Umbilical cord (tissue), 2 donors: ENCODE measurements around the gene CCDC184. TPM values are rescaled to one million over a fixed set of nuclear protein-coding genes. Genes with fewer than 3 reads are reported as not detected.

Experiments
- DNase-seq: peaks from one replicate; pipeline ENCODE4 v3.0.0-alpha.2; 2015; ENCODE audit warnings: low spot score
- total RNA-seq: library from RNA; depleted of rRNA; stranded (reverse); fragments of >200 nt; gene quantifications from one replicate; pipeline ENCODE4 v1.2.3, GENCODE V29; 2014; ENCODE audit warnings: low replicate concordance; ENCODE audit not compliant: insufficient read depth

The CCDC184 gene
- total RNA-seq, 1 donor from 2014 or later: 0.72 TPM

- no peak for DNase-seq
Measured at GRCh38 chr12:48179466-48179865, 4.0 kb upstream of the CCDC184 start.

GRCh38 chr12:48180424-48180823 is 3.0 kb upstream of the CCDC184 start:
- DNase-seq: no peak

DNA sequence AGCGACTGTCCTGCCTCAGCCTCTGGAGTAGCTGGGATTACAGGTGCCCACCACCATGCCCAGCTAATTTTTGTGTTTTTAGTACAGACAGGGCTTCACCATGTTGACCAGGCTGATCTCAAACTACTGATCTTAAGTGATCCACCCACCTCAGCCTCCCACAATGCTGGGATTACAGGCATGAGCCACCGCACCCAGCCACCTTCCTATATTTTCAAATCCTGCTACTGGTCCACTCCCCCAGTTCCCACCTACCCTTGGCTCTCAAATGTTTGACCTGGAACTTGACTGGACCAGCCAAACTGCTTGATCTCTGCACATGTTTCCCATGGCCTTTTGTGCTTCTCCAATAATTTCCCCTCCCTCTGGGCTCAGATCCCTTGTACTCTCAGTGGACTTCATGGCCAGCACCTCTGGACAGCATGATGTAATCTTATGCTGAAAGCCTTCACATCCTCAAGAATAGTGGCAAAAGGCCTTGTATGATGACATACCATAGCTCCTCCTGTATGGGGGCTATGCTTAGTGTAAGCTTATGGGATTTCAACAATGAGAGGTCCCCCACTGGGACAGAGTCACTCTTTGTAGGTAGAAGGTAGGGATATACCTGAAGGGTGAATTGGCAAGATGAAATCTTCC is 2.5 kb upstream of the CCDC184 start:
- no peak for DNase-seq

DNA sequence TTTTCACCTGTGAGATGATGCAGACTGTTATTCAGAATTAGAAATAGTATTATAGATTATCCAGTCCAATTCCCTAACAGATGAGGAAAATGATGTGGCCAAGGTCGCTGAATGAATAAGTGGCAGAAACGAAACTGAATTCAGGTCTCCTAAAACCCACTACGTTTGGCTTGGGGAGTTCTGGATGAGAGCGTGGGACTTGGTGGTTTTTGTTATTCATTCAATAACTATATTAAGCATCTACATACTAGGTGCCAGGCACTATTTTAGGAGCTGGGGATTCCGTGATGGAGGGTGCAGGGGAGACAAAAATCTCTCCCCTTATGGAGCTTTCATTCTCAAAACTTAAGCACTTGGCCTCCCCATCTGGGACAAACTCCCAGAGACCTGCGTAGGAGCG is 813 bp upstream of the CCDC184 start:
- no peak for DNase-seq

GRCh38 chr12:48183876-48184548 is 568 bp downstream of the CCDC184 start:
- no peak for DNase-seq

DNA sequence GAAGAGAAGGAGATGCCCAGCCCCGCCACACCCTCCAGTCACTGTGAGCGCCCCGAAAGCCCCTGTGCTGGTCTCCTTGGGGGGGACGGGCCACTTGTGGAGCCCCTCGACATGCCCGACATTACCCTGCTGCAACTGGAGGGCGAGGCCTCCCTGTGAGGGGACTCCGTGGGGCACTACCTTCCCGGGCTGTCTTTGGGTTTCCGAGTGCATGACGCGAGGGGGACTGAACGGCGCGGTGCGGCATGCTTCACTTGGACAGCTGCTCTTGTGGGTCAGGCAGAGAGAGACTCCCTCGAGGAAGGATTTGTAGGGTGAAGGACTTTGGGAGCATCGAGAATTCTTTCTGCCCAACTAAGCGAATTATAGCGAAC is 1.1 kb downstream of the CCDC184 start:
- DNase-seq: peak; percentile 41

DNA sequence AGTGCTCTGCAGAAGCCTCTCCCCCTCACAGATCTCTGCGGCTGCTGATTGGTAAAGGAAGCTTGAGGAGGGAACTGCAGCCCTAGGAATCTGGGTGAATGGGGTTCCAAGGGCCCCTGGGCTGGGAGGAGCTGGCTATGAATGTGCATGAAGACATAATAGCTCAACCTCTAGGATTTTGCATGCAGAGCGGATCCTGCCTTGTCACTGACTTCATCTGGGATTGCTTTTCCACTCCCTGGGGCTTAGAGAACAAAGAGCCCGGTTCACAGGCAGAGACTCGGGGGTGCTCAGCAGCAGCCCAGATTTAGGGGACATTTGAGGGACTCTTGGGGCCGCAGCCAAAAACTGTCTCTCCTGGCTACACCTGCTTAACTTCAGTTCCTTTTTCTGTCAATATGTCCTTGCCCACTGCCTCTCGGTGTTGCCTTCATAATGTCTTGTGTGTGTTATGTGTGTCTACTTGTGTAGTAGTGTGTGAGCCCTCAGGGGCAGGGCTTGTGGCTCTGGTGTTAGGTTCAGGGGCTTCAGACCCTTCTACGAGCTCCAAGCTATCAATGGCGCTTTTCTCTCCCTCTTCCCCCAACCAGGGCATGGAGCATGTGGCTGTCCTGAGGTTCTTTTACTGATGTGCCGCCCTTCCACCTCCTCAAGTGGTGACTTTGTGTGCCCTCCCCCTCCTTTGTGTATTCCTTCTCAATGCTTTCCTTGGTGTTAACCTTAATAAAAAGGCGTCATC is 1.9 kb downstream of the CCDC184 start:
- DNase-seq: peak; percentile 95

- no peak for DNase-seq
Measured at GRCh38 chr12:48187916-48188695, 4.7 kb downstream of the CCDC184 start.

- DNase-seq: peak; percentile 88
Measured at GRCh38 chr12:48189331-48190125, 6.1 kb downstream of the CCDC184 start.

- no peak for DNase-seq
Measured at GRCh38 chr12:48191096-48191495, 7.7 kb downstream of the CCDC184 start.

DNA sequence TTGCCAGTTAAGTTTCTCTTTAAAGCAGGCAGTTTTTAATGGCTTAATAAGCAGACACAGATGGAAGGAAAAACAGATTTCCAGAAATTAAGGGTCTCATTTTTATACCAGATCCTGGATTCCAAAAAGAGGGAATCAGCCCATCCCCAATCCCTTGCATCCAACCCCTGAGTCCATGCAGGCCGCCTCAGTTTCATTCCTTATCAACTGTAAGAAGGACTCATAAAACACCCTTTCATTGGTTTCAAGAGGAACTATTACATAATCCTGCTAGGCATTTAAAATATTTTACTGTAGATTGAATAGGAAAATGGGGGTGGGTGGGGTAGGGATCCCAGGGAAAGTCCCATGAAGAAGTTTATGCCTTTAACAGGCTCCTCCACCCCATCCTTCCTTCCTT is 9.4 kb downstream of the CCDC184 start:
- peak; percentile 46 for DNase-seq

GRCh38 chr12:48193623-48194022 is 10.2 kb downstream of the CCDC184 start:
- DNase-seq: no peak

DNA sequence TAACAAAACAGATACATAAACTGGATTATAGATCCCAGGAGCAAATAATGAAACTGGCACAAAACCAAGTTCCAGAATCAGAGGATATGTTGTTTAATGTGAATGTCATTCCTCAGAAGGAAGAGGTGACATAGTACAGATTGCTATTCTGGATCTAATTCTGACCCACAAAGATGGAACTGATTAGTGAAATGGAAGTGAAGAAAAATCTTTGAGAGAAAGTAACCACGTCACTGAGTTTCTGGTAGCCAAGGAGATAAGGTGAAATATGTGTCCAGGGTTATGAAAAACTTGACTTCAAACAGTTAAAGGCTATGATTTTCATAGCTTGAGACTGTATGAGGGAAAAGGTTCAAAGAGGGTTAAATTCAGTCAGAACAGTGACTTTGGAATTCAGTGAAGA is 11.4 kb downstream of the CCDC184 start:
- DNase-seq: peak; percentile 68

DNA sequence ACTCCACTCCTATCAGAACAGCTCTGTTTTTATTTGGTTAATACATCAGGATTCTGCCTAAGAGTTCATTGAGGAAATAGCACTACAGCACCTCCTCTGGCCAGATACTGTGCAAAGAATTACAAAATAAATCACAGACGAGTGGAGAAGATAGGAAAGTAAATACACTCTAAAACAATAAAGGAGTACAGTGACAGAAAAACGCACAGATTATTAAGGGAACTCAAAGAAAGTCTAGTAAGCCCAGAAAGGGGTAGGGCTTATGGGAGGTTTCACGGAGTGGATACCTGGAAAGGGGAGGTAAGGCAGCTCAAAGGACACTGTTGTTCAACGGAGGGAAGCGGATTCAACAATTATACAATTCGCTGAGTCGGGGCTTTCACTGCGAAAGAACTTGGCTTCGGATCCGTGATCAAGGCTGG is 14.1 kb downstream of the CCDC184 start:
- peak; percentile 79 for DNase-seq

DNA sequence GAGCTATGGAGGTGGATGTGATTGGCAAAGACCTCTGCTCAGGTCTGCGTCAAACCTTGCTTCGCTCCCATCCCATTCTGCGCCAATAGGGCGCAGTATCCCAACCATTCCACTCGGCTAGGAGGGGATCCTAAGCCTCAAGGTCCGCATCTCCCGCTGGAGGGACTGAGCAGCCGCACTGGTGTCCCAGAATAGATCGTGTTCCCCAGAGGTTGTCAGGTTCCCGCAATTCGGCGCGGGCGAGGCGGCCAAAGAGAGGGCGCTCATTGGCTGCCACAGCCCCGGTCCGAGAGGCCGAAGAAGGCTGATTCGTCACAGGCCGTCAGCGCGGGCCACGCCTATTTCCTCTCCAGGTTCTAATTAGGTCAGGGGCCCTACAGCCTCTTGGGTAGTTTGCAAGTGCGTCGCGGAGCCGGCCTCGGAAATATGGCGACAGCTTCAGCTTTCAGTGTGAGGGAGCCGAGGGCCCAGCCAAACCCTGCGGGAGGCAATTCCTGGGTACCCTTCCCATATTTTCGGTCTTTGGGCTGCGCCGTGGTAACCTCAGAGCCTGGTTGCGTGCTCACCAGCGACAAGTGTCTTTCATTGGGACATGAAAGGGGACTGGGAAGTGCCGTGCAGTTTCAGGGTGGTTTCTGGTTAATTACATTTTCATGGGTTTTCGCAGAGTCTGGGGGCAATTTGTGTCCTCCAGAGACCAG is 14.7 kb downstream of the CCDC184 start:
- DNase-seq: peak; percentile 98

- no peak for DNase-seq
Measured at GRCh38 chr12:48198672-48198971, 15.2 kb downstream of the CCDC184 start.

DNA sequence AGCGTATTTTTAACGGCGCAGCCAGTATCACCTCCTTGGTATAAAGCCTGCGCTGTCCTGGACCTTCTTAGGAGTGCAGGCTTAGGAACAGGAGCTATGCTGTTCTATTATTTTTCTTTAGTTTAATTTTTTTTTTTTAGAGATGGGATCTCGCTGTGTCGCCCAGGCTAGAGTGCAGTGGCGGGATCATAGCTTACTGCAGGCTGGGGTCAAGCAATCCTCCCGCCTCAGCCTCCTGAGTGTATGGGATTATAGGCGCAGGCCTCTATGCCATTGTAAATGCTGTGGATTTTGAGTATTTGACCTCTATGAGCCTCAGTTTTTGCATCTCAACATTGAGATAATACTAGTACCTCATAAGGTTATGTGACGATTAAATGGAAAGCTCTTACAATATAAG is 15.5 kb downstream of the CCDC184 start:
- peak; percentile 35 for DNase-seq

GRCh38 chr12:48199774-48200221 is 16.4 kb downstream of the CCDC184 start:
- DNase-seq: peak; percentile 87

GRCh38 chr12:48201091-48201490 is 17.6 kb downstream of the CCDC184 start:
- no peak for DNase-seq

- no peak for DNase-seq
Measured at GRCh38 chr12:48201516-48201915, 18.1 kb downstream of the CCDC184 start.

- no peak for DNase-seq
Measured at GRCh38 chr12:48202766-48203165, 19.3 kb downstream of the CCDC184 start.
